ENCODE measurements around the gene PEMT. TPM values are rescaled to one million over a fixed set of nuclear protein-coding genes. Genes with fewer than 3 reads are reported as not detected.

PEMT gene
- total RNA-seq, 4 donors from 2014 or later: 54.6 to 76.9 (median 63.0) TPM

GRCh38 chr17:17519886-17520285 lies 71.6 kb downstream of the PEMT start:
- no peak for TF ChIP-seq CTCF (IDR thresholded peaks at IDR 0.05; ENCODE audit: low read depth)

- TF ChIP-seq CTCF (IDR thresholded peaks at IDR 0.05; ENCODE audit: low read depth): no peak
Observed at GRCh38 chr17:17518951-17519350, 72.6 kb downstream of the PEMT start.

- no peak for TF ChIP-seq CTCF (IDR thresholded peaks at IDR 0.05; ENCODE audit: low read depth)
Observed at GRCh38 chr17:17518014-17518413, 73.5 kb downstream of the PEMT start.

GRCh38 chr17:17516941-17517720 lies 74.4 kb downstream of the PEMT start:
- no peak for TF ChIP-seq CTCF (IDR thresholded peaks at IDR 0.05; ENCODE audit: low read depth)

- TF ChIP-seq CTCF (IDR thresholded peaks at IDR 0.05; ENCODE audit: low read depth): no peak
Observed at GRCh38 chr17:17515934-17516930, 75.3 kb downstream of the PEMT start.

DNA sequence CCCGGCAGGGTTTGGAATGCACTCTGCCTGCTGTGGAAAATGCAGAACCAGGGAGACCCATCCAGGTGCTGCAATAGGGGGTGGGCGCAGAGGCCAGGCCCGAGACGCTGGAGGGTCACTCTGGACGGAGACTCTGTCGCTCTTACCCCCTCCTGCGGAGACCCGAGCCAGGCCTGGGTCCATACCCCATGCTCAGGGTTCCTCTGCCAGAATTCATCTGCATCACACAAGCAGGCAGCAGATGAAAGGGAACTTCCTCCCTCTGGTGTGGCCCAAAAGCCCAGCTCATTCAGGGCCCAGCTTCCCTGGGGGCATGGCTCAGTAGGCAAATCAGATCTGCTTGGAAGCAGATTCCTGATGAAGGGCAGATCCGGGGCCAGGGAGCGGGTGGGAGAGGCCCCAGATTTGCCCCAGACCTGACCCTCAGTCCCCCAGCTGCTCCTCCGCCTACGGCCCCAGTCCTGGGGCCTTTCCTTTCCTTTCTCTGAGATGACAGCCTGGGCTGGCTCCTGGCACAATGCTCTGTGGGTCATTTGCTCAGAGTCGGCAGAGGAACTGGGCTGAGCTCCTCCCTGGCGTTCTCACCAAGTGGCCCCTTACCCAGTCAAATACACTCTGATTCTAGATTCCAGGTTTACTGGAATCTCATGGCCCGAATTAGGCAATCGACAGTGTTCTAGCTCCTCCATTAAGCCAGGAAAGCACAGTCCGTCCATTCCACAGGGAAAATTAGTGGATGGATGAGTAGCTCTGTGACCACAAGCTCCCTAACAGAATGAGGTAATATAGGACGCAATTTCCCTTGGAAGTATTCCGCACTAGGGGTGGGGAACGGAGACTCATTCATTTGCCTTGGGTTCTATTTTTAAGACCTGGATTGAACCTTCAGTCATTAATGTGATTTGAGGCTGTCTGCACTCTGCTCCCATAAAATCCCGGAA lies 76.2 kb downstream of the PEMT start:
- TF ChIP-seq CTCF (IDR thresholded peaks at IDR 0.05; ENCODE audit: low read depth): no peak
